ENCODE results near the gene XRCC1. TPM values are rescaled to one million over a fixed set of nuclear protein-coding genes. Genes with fewer than 3 reads are reported as not detected.

Gene XRCC1
- total and polyA plus RNA-seq, 9 donors, result 16.8 to 39.9 (median 28.4) TPM

- H3K27me3 ChIP-seq, result no peaks in the 10 kb centered on the region
- H3K9me3 ChIP-seq, result no peaks in the 10 kb centered on the region
- peaks cover 9% of the 10 kb centered on the region for H3K4me1 ChIP-seq (ENCODE audit: insufficient read depth)
- no peak for TF ChIP-seq EP300 (IDR thresholded peaks at IDR 0.05)
- TF ChIP-seq CTCF (IDR thresholded peaks at IDR 0.05), result no peak
- no peak for TF ChIP-seq POLR2A (IDR thresholded peaks at IDR 0.05)
- no peaks in the 10 kb centered on the region for H3K36me3 ChIP-seq
- 23 to 26% (median 25%) methylated on average over 12 of the region's 12 CpGs for WGBS, 3 donors
- H3K27ac ChIP-seq, result peak overlapping the region; percentile 39 to 65
- peak; percentile 18 to 57 (median 47) for DNase-seq
- intact Hi-C loops (cut with DNase I), result no loop called here
- H3K4me3 ChIP-seq, result peak overlapping the region; percentile 91
Observed at GRCh38 chr19:43574424-43575155, 737 bp downstream of the XRCC1 start.

- no peak overlapping the region for H3K27ac ChIP-seq
- peaks cover 9% of the 10 kb centered on the region for H3K4me1 ChIP-seq (ENCODE audit: insufficient read depth)
- intact Hi-C loops (cut with DNase I), result no loop called here
- no peaks in the 10 kb centered on the region for H3K36me3 ChIP-seq
- no peaks in the 10 kb centered on the region for H3K9me3 ChIP-seq
- WGBS, 3 donors, result 88 to 91% (median 90%) methylated on average over 3 of the region's 3 CpGs
- H3K27me3 ChIP-seq, result no peaks in the 10 kb centered on the region
- no peak for TF ChIP-seq EP300 (IDR thresholded peaks at IDR 0.05)
- TF ChIP-seq CTCF (IDR thresholded peaks at IDR 0.05), result no peak
- no peak for TF ChIP-seq POLR2A (IDR thresholded peaks at IDR 0.05)
- no peak for DNase-seq
- H3K4me3 ChIP-seq, result no peak overlapping the region
Observed at GRCh38 chr19:43572171-43572588, 3.1 kb downstream of the XRCC1 start.

- DNase-seq, result no peak
- Histone ChIP-seq H3K9me3 (no peaks in the 10 kb centered on the region), H3K27ac (no peak overlapping the region), H3K4me1 (ENCODE audit: insufficient read depth) (peaks cover 4% of the 10 kb centered on the region), H3K27me3 (no peaks in the 10 kb centered on the region), H3K4me3 (no peak overlapping the region), H3K36me3 (no peaks in the 10 kb centered on the region)
- intact Hi-C loops (cut with DNase I), result no loop called here
- TF ChIP-seq POLR2A (IDR thresholded peaks at IDR 0.05) (no peak), CTCF (IDR thresholded peaks at IDR 0.05) (no peak), EP300 (IDR thresholded peaks at IDR 0.05) (no peak)
- 71 to 85% (median 82%) methylated on average over 5 of the region's 5 CpGs for WGBS, 3 donors
Observed at GRCh38 chr19:43570174-43570791, 5.0 kb downstream of the XRCC1 start.

GRCh38 chr19:43569657-43570056 is 5.7 kb downstream of the XRCC1 start:
- Histone ChIP-seq H3K27me3 (no peaks in the 10 kb centered on the region), H3K4me1 (ENCODE audit: insufficient read depth) (peaks cover 3% of the 10 kb centered on the region), H3K36me3 (no peaks in the 10 kb centered on the region), H3K9me3 (no peaks in the 10 kb centered on the region), H3K27ac (no peak overlapping the region), H3K4me3 (no peak overlapping the region)
- TF ChIP-seq CTCF (IDR thresholded peaks at IDR 0.05) (no peak), EP300 (IDR thresholded peaks at IDR 0.05) (no peak), POLR2A (IDR thresholded peaks at IDR 0.05) (no peak)
- whole genome bisulfite sequencing, 3 donors, result 73 to 83% (median 77%) methylated on average over 5 of the region's 5 CpGs
- DNase-seq, result no peak
- intact Hi-C loops (cut with DNase I), result no loop called here
